OCI-LY7 (cell line): ENCODE measurements around the gene PRLR. TPM values are rescaled to one million over a fixed set of nuclear protein-coding genes. Genes with fewer than 3 reads are reported as not detected.

Source experiments
- BruUV-seq: library from RNA; stranded (reverse); fragments of 400-500 nt; replicated peaks from 2 replicates; lab custom pipeline; 2021; lab: Mats Ljungman, UMichigan
- CTCF ChIA-PET: fragments of 300-600 bp; sonication (Branson Sonifier 250); formaldehyde crosslinking; loops from one replicate; lab custom pipeline; 2022; ENCODE audit warnings: antibody characterized with exemption; ENCODE audit not compliant: unreplicated experiment; lab: Charles Lee
- POLR2A ChIA-PET: fragments of 300-600 bp; sonication (Branson Sonifier 250); formaldehyde crosslinking; loops from one replicate; lab custom pipeline; 2022; ENCODE audit warnings: antibody characterized with exemption; lab: Charles Lee
- DNase-seq: peaks from one replicate; pipeline ENCODE4 v3.0.0-alpha.2; 2015; ENCODE audit warnings: low spot score
- H2AFZ ChIP-seq: fragments of 200-600 bp; sonication (generic), shearing (Covaris generic); 2 replicates; pipeline ENCODE4 v1.6.1; 2014; ENCODE audit warnings: mild to moderate bottlenecking, antibody characterized with exemption, low read length, moderate library complexity
- H3K27ac ChIP-seq: fragments of 200-600 bp; sonication (generic); 2 replicates; pipeline ENCODE4 v1.5.1; 2014; ENCODE audit warnings: mixed run types, low read depth, mild to moderate bottlenecking, moderate library complexity, low read length, inconsistent platforms; ENCODE audit not compliant: poor library complexity, severe bottlenecking
- H3K36me3 ChIP-seq: fragments of 200-600 bp; sonication (generic); 2 replicates; pipeline ENCODE4 v1.6.1; 2014; ENCODE audit warnings: mild to moderate bottlenecking, antibody characterized with exemption, low read length, moderate library complexity, mixed read lengths; ENCODE audit not compliant: insufficient read depth
- H3K4me1 ChIP-seq: fragments of 200-600 bp; sonication (generic); 2 replicates; pipeline ENCODE4 v1.5.1; 2014; ENCODE audit warnings: mild to moderate bottlenecking, low read length; ENCODE audit not compliant: insufficient read depth, poor library complexity, severe bottlenecking
- H3K4me2 ChIP-seq: fragments of 200-600 bp; sonication (generic); 2 replicates; pipeline ENCODE4 v1.6.1; 2014; ENCODE audit warnings: mild to moderate bottlenecking, low read length
- H3K4me3 ChIP-seq: fragments of 200-600 bp; sonication (generic); 2 replicates; pipeline ENCODE4 v1.5.1; 2014; ENCODE audit warnings: mild to moderate bottlenecking, low read depth, low read length; ENCODE audit not compliant: poor library complexity, severe bottlenecking
- H3K79me2 ChIP-seq: fragments of 200-600 bp; sonication (generic); 2 replicates; pipeline ENCODE4 v1.6.1; 2016; ENCODE audit warnings: low read depth, mild to moderate bottlenecking, low read length, moderate library complexity, mixed read lengths; ENCODE audit not compliant: insufficient read depth
- H3K9me2 ChIP-seq: fragments of 200-600 bp; sonication (generic); 2 replicates; pipeline ENCODE4 v1.6.1; 2016; ENCODE audit warnings: mild to moderate bottlenecking, low read length, mixed read lengths; ENCODE audit not compliant: insufficient read depth
- H3K9me3 ChIP-seq: fragments of 200-600 bp; sonication (generic); 2 replicates; pipeline ENCODE4 v1.6.1; 2014; ENCODE audit warnings: mild to moderate bottlenecking, mixed run types, low read length, mixed read lengths
- H4K20me1 ChIP-seq: fragments of 200-600 bp; sonication (generic); 2 replicates; pipeline ENCODE4 v1.6.1; 2014; ENCODE audit warnings: mild to moderate bottlenecking, antibody characterized with exemption, low read length, moderate library complexity, mixed read lengths; ENCODE audit not compliant: insufficient read depth
- CTCF ChIP-seq: fragments of 200-600 bp; sonication (generic); conservative IDR thresholded peaks from 2 replicates; pipeline ENCODE4 v1.5.1; 2014; ENCODE audit warnings: mild to moderate bottlenecking, antibody characterized with exemption, low read length, moderate library complexity, mixed read lengths
- EZH2phosphoT487 ChIP-seq: fragments of 200-600 bp; sonication (generic); IDR thresholded peaks from 2 replicates; pipeline ENCODE4 v1.6.1; 2018; ENCODE audit warnings: low read depth, borderline replicate concordance, mild to moderate bottlenecking, mixed run types, antibody characterized with exemption, low read length, moderate library complexity, mixed read lengths
- intact Hi-C: fragments of 100-400 bp; cut with micrococcal nuclease; formaldehyde crosslinking; loops from one replicate; pipeline ENCODE4 v1.10.0; 2022; ENCODE audit not compliant: unreplicated experiment
- total RNA-seq, 2 experiments: library from RNA; depleted of rRNA in 1 of 2; stranded (reverse); fragments of >200 nt in 1 of 2; shearing (Covaris generic) in 1 of 2; gene quantifications; 2 replicates each; pipeline ENCODE4 v1.2.3, GENCODE V29; 2014 to 2022

The PRLR gene
- total RNA-seq, 2 experiments from 2014 or later: not detected

DNA sequence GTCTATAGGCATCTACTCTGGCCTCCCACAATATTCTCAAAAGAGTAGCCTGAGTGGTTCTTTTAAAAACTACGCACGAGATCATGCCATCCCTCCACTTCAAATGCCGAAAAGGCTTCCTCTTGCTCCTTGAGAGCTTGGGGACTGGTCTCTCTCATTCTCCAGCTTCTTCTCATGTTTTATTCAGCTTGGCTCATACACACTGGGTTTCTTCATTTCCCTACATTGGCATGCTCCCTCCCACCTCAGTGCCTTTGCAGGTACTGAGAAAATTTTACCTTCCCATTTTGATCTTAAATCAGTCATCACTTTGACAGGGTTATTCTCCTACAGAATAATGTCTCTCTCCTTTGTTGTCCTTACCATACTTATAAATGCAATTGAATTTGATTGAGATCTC, 20.4 kb downstream of the PRLR start:
- H3K27ac ChIP-seq: no peak overlapping the region
- H3K9me2 ChIP-seq: no peaks in the 10 kb centered on the region
- H3K4me1 ChIP-seq: no peaks in the 10 kb centered on the region
- CTCF ChIA-PET: no interaction called here
- BruUV-seq: no TSS peak
- no peaks in the 10 kb centered on the region for H3K36me3 ChIP-seq
- no peak for DNase-seq
- H3K79me2 ChIP-seq: no peaks in the 10 kb centered on the region
- POLR2A ChIA-PET: no interaction called here
- H3K4me3 ChIP-seq: no peak overlapping the region
- no peak overlapping the region for H3K4me2 ChIP-seq
- H2AFZ ChIP-seq: no peak overlapping the region
- intact Hi-C loops: no loop called here
- no peaks in the 10 kb centered on the region for H3K9me3 ChIP-seq
- no peaks in the 10 kb centered on the region for H4K20me1 ChIP-seq
- TF ChIP-seq CTCF: no peak
- no peak for TF ChIP-seq EZH2phosphoT487

GRCh38 chr5:35205606-35206005, 24.7 kb downstream of the PRLR start:
- intact Hi-C loops: no loop called here
- no TSS peak for BruUV-seq
- CTCF ChIA-PET: no interaction called here

More at GRCh38 chr5:35205606-35206005, 24.7 kb downstream of the PRLR start:
- no peaks in the 10 kb centered on the region for H3K9me2 ChIP-seq
- H4K20me1 ChIP-seq: no peaks in the 10 kb centered on the region
- no peak overlapping the region for H3K4me2 ChIP-seq
- no peak for TF ChIP-seq CTCF
- TF ChIP-seq EZH2phosphoT487: no peak
- H3K4me3 ChIP-seq: no peak overlapping the region
- no peaks in the 10 kb centered on the region for H3K9me3 ChIP-seq
- H3K4me1 ChIP-seq: no peaks in the 10 kb centered on the region
- H2AFZ ChIP-seq: no peak overlapping the region
- no peaks in the 10 kb centered on the region for H3K36me3 ChIP-seq
- no peaks in the 10 kb centered on the region for H3K79me2 ChIP-seq
- DNase-seq: no peak
- H3K27ac ChIP-seq: no peak overlapping the region
- POLR2A ChIA-PET: no interaction called here
